Cerebellar nuclear complex (tissue), 1 donor: ENCODE results near the gene ACSS1.

ENCODE experiments used
- DNase-seq, 2 experiments: peaks; one replicate each; lab custom pipeline; 2025; lab: John Stamatoyannopoulos, UW

Gene ACSS1

GRCh38 chr20:25046181-25046641 lies 11.7 kb downstream of the ACSS1 start:
- DNase-seq = no peak

DNA sequence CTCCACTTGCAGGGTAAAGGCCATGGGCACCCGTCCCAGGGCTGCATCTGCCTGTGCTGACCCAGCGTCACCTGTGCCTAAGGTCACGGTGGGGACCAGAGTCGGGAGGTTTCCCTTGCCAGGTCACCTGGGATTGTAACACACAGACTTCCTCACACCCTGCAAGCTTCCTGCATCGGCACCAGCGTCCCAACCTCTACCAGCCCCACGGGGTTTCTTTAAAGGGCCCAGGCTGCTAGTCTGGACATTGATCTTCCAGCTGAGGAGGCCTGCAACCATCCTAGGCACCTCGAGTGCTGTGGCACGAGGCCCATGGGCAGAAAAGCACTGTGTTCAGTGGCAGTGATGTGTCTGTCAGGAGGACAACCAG lies 12.6 kb downstream of the ACSS1 start:
- DNase-seq = no peak

DNA sequence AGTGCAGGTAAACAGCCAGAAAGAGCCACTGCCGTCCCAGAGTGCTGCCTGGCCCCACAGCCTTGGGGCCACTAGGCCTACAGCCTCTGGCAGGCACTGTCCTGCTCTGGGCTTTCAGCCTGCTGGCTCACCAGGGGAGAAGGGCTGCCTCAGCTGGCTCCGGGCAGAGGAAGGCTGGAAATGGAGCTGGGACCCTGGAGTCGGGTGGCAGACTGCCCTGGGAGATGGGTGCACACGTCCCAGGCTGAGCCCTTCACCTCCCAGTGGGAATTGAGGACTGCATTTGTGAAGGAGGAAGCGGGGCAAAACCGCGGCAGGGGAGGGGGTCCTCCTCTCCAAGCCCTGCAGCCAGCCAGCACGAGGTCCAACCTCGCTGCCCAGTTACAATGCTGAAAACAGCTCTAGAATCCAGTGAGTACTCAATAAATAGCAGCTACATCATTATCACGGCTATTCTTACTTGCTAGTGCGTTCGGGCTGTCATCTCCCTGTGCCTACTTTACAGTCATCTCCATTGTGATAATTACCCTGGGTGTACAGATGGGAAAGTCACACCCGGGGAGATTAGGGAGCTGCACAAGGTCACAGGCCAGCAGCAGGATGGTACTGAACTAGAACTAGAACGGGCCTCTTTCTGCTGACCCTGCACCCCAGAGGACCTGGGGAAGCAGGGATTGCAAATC lies 13.1 kb downstream of the ACSS1 start:
- DNase-seq = no peak

- no peak for DNase-seq
These were observed 13.7 kb downstream of the ACSS1 start for GRCh38 chr20:25044261-25044560.

DNA sequence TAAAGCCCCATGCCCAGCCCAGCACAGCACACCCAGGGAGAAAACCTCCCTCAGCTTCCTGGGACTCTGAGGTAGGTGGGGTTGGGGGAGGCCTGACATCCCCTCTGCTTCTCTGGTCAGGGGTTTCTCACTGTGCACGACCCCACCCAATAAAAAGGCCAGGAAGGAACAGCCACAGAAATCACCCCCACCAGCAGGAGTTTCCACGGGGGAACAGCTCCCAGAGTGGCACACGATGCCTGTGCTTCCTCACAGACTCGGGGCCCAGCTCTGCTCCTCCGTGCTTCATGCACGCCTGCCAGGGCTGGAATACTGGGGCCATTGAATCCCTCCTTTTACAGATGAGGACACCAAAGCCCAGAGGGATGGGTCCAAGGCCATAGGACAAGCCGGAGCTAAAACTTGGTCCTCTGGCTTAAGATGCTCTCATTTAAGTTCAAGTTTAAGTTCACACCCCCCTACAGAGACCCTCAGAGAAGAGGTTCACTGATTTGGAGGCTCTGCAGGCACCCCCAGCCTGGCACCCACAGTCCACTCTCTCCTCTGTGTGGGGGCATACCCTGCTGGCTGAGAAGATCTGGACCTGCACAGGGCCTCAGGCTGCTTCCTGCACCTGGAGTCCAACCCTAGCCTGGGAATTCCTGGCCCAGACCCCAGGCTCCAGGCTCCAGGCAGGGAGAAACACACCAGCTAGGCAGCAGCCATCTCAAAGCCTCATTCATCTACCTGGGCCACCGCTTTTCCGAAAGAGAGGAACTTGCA lies 14.3 kb downstream of the ACSS1 start:
- no peak for DNase-seq

DNA sequence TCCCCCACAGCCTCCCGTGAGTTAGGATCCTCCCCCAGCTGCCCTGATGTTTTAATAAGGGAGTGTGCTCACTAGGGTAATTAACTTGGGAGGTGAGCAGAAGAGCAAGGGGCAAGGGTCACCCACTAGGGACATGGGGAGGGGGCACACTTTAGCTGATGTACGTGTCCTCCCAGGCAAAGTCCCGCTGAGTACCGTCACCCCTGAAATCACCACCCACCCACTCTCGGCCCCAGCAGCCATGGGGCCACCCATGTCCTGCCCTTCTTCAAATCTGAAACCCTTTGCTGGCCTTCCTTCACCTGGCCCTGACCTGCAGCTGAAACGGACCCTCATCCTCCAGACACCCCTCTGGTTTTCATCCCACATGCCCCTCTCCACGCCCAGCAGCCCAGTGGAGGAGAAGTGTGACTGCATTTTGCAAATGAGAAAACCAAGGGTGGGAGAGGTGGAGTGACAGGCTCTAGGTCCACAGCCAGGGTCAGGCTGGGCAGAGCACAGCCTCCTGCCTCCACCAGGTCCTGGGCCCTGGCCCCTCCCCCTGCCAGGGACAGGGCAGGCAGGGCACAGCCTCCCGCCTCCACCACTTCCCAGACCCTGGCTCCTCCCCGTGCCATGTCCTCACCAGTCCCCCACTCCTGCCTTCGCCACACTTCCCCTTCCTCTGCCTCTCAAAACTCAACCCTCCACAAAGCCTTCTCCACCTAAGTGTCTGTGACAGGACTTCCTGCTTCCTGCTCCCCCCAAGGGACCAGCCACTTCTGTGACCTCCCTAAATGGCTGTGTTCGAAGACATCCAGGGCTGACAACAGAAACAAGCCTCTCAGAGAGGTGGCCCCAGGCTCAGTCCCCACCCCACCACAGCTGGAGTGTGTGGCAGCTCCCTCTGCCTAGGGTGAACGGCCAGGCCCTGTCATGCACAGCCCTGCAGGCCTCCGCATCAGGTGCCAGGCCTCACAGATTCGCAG lies 15.1 kb downstream of the ACSS1 start:
- no peak for DNase-seq

DNA sequence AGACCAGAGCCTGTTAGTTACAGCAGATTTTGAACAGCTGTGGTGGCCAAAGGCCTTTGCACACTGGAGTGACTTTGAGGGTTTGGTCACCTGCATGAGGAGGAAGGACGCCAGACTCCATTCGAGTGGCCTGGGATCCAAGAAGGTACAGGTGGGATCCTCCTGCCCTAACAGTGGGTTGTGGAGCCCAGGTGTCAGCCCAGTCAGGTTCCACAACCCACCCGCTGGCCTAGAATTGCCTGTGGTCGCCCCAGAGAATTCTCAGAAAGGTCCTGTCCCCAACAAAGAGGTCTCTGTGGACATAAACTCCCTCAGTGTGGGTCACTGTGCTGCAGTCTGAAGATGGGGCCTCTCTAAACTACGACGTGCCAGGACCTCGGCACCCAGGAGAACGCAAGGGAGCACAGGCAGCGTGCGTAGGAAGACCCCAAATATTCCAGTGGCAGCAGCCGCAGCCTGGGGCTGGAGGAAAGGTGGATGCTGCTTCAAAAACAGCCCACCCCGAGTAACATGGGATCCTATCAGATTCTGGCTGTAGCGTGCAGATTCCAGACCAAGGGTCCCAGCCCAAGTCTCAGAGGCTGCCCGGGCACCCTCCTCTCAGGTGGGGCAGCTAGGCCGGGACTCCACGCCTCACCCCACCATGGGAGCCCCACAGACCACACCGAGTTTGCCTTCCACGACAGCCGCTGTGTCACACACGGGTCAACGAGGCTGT lies 16.0 kb downstream of the ACSS1 start:
- no peak for DNase-seq

DNA sequence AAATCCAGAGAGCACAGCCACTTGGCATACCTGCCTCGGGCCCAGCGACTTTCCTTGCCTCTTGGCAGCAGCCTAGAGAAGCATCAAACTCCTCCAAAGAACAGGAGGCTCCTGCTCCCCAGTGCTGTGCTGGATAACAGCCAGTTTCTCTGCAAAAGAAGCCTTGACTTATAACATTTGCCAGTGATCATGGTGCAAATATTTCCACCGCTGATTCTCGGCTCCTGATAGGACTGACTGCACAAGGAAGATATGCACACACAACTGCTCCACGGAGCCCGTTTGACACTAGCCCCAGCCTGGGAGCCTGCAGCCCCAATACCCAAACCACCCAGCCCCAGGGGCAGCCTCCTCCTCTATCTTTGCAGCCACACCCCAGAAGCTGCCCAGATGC lies 17.5 kb downstream of the ACSS1 start:
- no peak for DNase-seq

DNA sequence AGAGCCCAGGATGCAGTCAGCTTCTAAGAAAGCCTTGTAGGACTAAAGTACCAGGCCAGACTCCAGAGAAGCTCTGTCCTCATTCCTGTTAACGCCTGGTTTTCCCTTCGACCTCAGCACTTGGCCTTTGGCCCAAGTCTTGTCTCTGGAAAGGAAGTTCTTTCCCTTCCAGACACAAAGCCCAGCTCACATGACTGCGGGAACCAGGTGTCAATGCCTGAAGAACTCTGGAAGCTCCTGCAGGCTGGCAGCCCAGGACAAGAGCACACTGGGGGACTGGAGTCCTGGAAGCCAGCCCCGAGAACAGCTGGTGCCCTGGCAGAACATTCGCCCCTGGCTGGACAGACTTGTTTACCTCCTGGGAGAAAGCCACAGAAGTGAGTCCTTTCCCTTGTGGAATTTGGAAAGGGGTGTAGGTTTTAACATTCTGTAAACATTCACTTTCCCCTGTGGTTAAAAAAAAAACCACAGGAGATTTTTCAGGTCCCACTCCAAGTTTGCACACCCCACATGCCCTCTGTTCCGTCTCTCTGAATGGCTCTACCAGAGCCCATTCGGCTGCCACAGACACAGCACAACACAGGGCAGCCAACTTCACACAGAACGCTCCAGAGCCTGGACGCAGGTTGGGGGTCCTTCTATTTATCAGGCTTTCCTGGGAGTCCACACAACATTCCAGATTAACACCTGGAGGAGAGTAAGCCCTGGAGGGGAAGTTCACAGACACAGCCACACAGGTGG lies 18.1 kb downstream of the ACSS1 start:
- peak; percentile 40 to 80 for DNase-seq

- peak; percentile 72 to 86 for DNase-seq
These were observed 19.3 kb downstream of the ACSS1 start for GRCh38 chr20:25038591-25039015.

- DNase-seq = no peak
These were observed 19.9 kb downstream of the ACSS1 start for GRCh38 chr20:25038103-25038410.

GRCh38 chr20:25037288-25038102 lies 20.4 kb downstream of the ACSS1 start:
- no peak for DNase-seq

GRCh38 chr20:25036331-25036936 lies 21.5 kb downstream of the ACSS1 start:
- no peak for DNase-seq

- DNase-seq = no peak
These were observed 22.0 kb downstream of the ACSS1 start for GRCh38 chr20:25035921-25036320.

GRCh38 chr20:25033924-25034300 lies 24.0 kb downstream of the ACSS1 start:
- no peak for DNase-seq

DNA sequence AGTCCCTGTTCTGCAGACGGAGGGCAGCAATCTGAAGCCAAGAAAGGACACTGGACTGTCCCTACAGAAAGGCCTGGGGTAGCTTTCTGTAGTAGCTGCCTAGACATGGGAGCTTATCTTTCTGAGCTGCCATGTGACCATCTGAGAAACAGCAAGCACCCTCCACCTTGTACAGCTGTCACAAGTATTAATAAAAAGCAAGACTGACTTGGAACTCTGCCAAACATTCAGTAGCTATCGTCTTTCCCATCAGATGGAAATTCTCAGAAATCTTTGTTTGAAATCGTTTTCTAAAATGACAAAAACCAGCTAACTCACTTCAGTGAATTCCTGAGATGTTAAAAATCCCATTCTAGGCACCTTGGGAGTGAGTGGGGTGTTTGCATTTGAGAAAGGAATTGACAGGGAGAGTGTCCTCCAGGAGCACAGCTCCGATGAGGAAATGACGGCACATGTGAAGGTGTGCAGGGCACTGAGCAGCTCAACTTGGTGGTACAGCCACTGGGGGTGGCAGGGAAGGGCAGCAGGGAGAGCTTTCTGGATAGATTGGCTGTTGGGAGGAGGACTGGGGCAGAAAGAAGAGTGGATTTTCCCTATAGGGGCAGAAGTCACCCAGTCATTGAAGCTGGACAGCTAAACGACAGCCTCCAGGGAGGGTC lies 24.5 kb downstream of the ACSS1 start:
- DNase-seq = no peak

- DNase-seq = no peak
These were observed 25.3 kb downstream of the ACSS1 start for GRCh38 chr20:25032478-25033264.

GRCh38 chr20:25032065-25032477 lies 25.9 kb downstream of the ACSS1 start:
- no peak for DNase-seq

- DNase-seq = no peak
These were observed 26.7 kb downstream of the ACSS1 start for GRCh38 chr20:25031241-25031640.
